Measurements from ENCODE around the gene TECPR1. TPM values are rescaled to one million over a fixed set of nuclear protein-coding genes. Genes with fewer than 3 reads are reported as not detected.

Gene TECPR1
- total RNA-seq, 2 experiments from 2014 or later = 25.6 to 25.7 TPM

DNA sequence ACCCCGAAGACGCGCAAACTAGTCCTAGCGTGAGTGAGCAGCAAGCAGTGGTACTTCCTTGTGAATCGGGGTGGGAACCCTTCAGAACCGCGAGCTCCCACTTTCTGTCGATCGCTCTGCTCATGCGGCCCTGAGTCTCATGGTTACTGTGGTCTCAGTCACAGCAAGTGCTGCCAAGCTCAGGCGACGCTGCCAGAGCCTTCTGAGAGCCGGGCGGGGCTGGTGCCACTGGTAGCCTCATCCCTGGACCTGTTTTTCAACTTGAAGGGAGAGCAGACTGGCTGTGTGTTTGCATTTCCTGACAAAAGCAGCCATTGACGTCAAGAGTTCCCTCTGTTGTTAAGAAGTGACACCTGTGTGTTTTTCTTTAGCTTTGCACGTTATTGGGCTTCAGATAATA, 73.7 kb downstream of the TECPR1 start:
- Mint-ChIP-seq H3K9me3 (no peaks in the 10 kb centered on the region), H3K27me3 (no peaks in the 10 kb centered on the region), H3K36me3 (ENCODE audit: low read depth) (peaks cover 8% of the 10 kb centered on the region), H3K4me1 (ENCODE audit: low read depth) (no peaks in the 10 kb centered on the region), H3K27ac (no peak overlapping the region), H3K4me3 (no peak overlapping the region)
- intact Hi-C loops (cut with micrococcal nuclease) = no loop called here
- no peak for TF ChIP-seq CTCF (IDR thresholded peaks at IDR 0.05)
- CTCF ChIA-PET = interaction anchor here (1.5 to 5.4 kb wide), 3 partner anchors 10 to 157 kb away, joined by 10 to 23 read pairs (median 11); no protein-coding TSS in a partner anchor
- no peak for ATAC-seq
- POLR2A ChIA-PET = interaction anchor here (0.7 kb wide), 1 partner anchor 322 kb away, joined by 3 read pairs; no protein-coding TSS in a partner anchor
- DNase-seq = no peak

DNA sequence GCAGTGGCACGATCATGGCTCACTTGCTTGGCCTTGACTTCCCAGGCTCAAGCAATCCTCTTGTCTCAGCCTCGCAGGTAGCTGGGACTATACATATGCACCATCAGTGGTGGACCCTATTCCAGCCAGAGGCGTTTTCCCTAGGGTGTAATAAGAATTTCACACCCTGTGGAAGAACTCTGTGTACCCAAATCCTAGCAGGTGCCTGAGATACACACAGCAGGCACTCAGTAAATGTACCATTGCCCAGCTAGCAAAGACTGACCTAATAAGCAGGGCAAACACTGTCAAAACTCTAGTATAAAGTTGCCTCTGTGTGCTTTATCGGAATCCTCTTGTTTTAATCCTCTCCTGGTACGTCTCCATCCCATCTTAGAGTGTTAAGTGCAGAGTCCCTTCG, 74.5 kb downstream of the TECPR1 start:
- intact Hi-C loops (cut with micrococcal nuclease) = no loop called here
- ATAC-seq (no peak), DNase-seq (no peak)
- CTCF ChIA-PET = interaction anchor here (1.5 to 5.4 kb wide), 3 partner anchors 9 to 156 kb away, joined by 10 to 23 read pairs (median 11); no protein-coding TSS in a partner anchor
- Mint-ChIP-seq H3K4me1 (ENCODE audit: low read depth) (no peaks in the 10 kb centered on the region), H3K4me3 (no peak overlapping the region), H3K27ac (no peak overlapping the region), H3K36me3 (ENCODE audit: low read depth) (peaks cover 6% of the 10 kb centered on the region), H3K9me3 (no peaks in the 10 kb centered on the region), H3K27me3 (no peaks in the 10 kb centered on the region)
- TF ChIP-seq CTCF (IDR thresholded peaks at IDR 0.05) = no peak
- POLR2A ChIA-PET = no interaction called here

- H3K4me3 Mint-ChIP-seq = no peak overlapping the region
- no peaks in the 10 kb centered on the region for H3K9me3 Mint-ChIP-seq
- DNase-seq (no peak), ATAC-seq (no peak)
- CTCF ChIA-PET = interaction anchor here (3.5 kb wide), 1 partner anchor 9 kb away, joined by 11 read pairs; no protein-coding TSS in a partner anchor
- no peaks in the 10 kb centered on the region for H3K4me1 Mint-ChIP-seq (ENCODE audit: low read depth)
- intact Hi-C loops (cut with micrococcal nuclease) = no loop called here
- no peak for TF ChIP-seq CTCF (IDR thresholded peaks at IDR 0.05)
- peaks cover 6% of the 10 kb centered on the region for H3K36me3 Mint-ChIP-seq (ENCODE audit: low read depth)
- H3K27ac Mint-ChIP-seq = no peak overlapping the region
- no peaks in the 10 kb centered on the region for H3K27me3 Mint-ChIP-seq
- POLR2A ChIA-PET = interaction anchor here (0.6 kb wide), 1 partner anchor 1163 kb away, joined by 3 read pairs; no protein-coding TSS in a partner anchor
Observed at GRCh38 chr7:98175260-98175940, 76.6 kb downstream of the TECPR1 start.

DNA sequence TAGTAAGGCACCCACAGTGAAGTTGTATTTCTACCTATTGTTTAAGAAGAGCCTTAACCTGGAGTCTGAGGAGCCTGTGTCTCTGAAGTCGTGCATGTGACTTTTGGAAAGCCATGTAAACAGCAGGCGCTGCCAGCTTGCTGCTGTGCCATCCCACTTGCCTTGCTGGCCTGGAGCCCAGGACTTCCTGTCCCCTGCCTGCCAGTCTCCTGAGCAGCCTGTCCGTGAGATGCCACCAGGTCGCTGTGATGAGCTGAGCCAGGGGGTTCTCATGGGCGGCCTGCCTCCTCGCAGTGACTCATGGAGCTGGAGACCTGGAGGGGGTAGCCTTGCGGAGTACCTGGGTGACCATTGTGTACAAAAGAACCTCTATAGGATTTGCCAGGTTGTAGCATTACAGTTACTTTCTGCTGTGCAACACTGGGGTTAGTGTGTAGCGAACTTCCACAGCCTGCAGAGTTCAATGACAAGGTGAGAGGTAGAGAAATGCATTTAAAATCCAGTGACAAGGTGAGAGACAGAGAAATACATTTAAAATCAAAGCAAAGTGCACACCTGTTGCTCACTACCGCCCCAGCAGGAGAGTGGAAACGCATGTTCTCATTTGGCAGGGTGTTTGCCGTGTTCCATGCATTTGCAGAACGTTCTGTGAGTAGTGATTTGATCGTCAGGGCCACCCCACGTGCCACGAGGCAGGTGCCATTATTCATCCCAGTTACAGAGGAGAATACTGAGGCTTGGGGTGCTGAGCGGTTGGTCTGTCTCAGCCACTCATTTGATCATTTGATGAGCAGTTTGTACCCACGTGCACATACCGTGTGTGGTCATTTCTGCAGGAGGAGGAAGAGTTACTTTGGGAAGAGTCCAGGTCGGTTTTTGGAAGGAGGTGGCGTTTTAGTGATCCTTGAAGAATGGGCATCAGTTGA, 77.4 kb downstream of the TECPR1 start:
- no peak for TF ChIP-seq CTCF (IDR thresholded peaks at IDR 0.05)
- no peak overlapping the region for H3K27ac Mint-ChIP-seq
- intact Hi-C loops (cut with micrococcal nuclease) = no loop called here
- H3K36me3 Mint-ChIP-seq (ENCODE audit: low read depth) = peaks cover 6% of the 10 kb centered on the region
- no peak for DNase-seq
- no peak overlapping the region for H3K4me3 Mint-ChIP-seq
- CTCF ChIA-PET = interaction anchor here (1.1 kb wide), 1 partner anchor 153 kb away, joined by 8 read pairs; no protein-coding TSS in a partner anchor
- POLR2A ChIA-PET = no interaction called here
- H3K4me1 Mint-ChIP-seq (ENCODE audit: low read depth) = no peaks in the 10 kb centered on the region
- ATAC-seq = no peak
- H3K27me3 Mint-ChIP-seq = no peaks in the 10 kb centered on the region
- no peaks in the 10 kb centered on the region for H3K9me3 Mint-ChIP-seq
